Ishikawa (cell line): ENCODE measurements around the gene UNC5B.

Source experiments
- CEBPB ChIP-seq: IDR thresholded peaks from 2 replicates; pipeline ENCODE4 v1.6.1; 2012
- CREB1 ChIP-seq: IDR thresholded peaks from 2 replicates; pipeline ENCODE4 v1.6.1; 2012; ENCODE audit warnings: low read depth
- EGR1 ChIP-seq: IDR thresholded peaks from 2 replicates; pipeline ENCODE4 v1.6.1; 2012
- EP300 ChIP-seq: IDR thresholded peaks from 2 replicates; pipeline ENCODE4 v1.6.1; 2012; ENCODE audit warnings: borderline replicate concordance
- FOXM1 ChIP-seq: IDR thresholded peaks from 2 replicates; pipeline ENCODE4 v1.6.1; 2012; ENCODE audit warnings: low read depth, borderline replicate concordance
- NFIC ChIP-seq: IDR thresholded peaks from 2 replicates; pipeline ENCODE4 v1.6.1; 2012
- RAD21 ChIP-seq: IDR thresholded peaks from 2 replicates; pipeline ENCODE4 v1.6.1; 2012; ENCODE audit warnings: low read depth
- REST ChIP-seq: IDR thresholded peaks from 2 replicates; pipeline ENCODE4 v1.6.1; 2012; ENCODE audit warnings: low read depth, mild to moderate bottlenecking
- TAF1 ChIP-seq: IDR thresholded peaks from 2 replicates; pipeline ENCODE4 v1.6.1; 2012; ENCODE audit warnings: low read depth, mild to moderate bottlenecking
- TCF12 ChIP-seq: IDR thresholded peaks from 2 replicates; pipeline ENCODE4 v1.6.1; 2012; ENCODE audit warnings: low read depth
- TEAD4 ChIP-seq: IDR thresholded peaks from 2 replicates; pipeline ENCODE4 v1.6.1; 2012
- YY1 ChIP-seq: IDR thresholded peaks from 2 replicates; pipeline ENCODE4 v1.6.1; 2012; ENCODE audit warnings: low read depth
- ZBTB7A ChIP-seq: IDR thresholded peaks from 2 replicates; pipeline ENCODE4 v1.6.1; 2012; ENCODE audit warnings: low read depth
- TF ChIP-seq, protein P1 (sequence below): IDR thresholded peaks from 2 replicates; pipeline ENCODE4 v1.6.1; 2012
- TF ChIP-seq, protein P2 (sequence below): IDR thresholded peaks from 2 replicates; pipeline ENCODE4 v1.6.1; 2012

The UNC5B gene

GRCh38 chr10:71205468-71205867 lies 6.9 kb upstream of the UNC5B start:
- TF ChIP-seq NFIC (no peak), EP300 (no peak), RAD21 (no peak), TEAD4 (no peak), CREB1 (no peak), TAF1 (no peak), YY1 (no peak), CEBPB (no peak)
- TF ChIP-seq, protein P1, sequence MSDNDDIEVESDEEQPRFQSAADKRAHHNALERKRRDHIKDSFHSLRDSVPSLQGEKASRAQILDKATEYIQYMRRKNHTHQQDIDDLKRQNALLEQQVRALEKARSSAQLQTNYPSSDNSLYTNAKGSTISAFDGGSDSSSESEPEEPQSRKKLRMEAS, result no peak

DNA sequence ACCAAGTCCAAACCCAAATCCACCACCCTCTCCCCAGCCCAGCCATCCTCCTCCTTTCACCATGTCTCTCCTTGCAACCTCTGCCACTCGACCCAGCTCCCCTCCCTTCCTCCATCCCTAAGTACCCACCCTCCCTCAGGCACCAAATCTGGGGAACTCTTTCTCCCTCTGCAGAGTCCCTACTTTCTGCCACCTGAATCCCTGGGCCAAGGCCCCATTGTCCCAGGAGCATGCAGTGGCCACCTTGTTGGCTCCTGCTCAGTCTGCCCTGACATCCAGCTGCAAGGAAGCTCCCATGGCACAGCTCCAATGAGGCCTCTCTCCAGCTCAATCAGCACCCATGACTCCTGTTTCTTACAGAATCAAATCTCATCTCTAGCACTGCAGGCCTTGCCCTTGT lies 5.5 kb upstream of the UNC5B start:
- TF ChIP-seq EP300 (no peak), REST (no peak), FOXM1 (no peak), CREB1 (no peak), CEBPB (no peak), YY1 (no peak), TEAD4 (no peak)
- TF ChIP-seq, protein P1, result no peak
- TF ChIP-seq, protein P2, sequence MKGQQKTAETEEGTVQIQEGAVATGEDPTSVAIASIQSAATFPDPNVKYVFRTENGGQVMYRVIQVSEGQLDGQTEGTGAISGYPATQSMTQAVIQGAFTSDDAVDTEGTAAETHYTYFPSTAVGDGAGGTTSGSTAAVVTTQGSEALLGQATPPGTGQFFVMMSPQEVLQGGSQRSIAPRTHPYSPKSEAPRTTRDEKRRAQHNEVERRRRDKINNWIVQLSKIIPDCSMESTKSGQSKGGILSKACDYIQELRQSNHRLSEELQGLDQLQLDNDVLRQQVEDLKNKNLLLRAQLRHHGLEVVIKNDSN, result no peak

- TF ChIP-seq, protein P2, result no peak
- TF ChIP-seq NFIC, result no peak
These were observed 4.8 kb upstream of the UNC5B start for GRCh38 chr10:71207578-71207977.

DNA sequence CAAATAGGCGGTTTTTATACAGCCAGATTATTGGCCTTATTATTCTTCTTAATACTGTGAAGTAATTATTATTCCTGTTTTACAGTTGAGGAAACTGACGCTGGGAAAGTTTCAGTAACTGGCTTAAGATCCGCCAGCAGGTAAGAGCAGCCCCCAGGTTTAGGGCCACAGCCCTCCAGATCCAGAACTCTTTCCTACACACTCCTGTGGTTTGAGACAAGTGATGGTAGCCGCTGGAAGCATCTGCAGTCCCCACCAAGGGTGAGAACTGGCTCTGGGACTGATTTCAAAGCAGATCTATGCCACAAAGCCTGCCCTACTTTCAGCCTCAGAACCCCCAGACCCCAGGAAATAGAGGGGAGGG lies 3.0 kb upstream of the UNC5B start:
- TF ChIP-seq CEBPB, result no peak
- TF ChIP-seq, protein P1, result no peak
- no peak for TF ChIP-seq EGR1
- TF ChIP-seq ZBTB7A, result no peak
- TF ChIP-seq EP300, result no peak
- no peak for TF ChIP-seq TCF12
- no peak for TF ChIP-seq FOXM1
- TF ChIP-seq NFIC, result no peak
- TF ChIP-seq, protein P2, result no peak
- TF ChIP-seq TEAD4, result no peak
- no peak for TF ChIP-seq RAD21
- no peak for TF ChIP-seq YY1
- TF ChIP-seq CREB1, result no peak
- TF ChIP-seq REST, result no peak

DNA sequence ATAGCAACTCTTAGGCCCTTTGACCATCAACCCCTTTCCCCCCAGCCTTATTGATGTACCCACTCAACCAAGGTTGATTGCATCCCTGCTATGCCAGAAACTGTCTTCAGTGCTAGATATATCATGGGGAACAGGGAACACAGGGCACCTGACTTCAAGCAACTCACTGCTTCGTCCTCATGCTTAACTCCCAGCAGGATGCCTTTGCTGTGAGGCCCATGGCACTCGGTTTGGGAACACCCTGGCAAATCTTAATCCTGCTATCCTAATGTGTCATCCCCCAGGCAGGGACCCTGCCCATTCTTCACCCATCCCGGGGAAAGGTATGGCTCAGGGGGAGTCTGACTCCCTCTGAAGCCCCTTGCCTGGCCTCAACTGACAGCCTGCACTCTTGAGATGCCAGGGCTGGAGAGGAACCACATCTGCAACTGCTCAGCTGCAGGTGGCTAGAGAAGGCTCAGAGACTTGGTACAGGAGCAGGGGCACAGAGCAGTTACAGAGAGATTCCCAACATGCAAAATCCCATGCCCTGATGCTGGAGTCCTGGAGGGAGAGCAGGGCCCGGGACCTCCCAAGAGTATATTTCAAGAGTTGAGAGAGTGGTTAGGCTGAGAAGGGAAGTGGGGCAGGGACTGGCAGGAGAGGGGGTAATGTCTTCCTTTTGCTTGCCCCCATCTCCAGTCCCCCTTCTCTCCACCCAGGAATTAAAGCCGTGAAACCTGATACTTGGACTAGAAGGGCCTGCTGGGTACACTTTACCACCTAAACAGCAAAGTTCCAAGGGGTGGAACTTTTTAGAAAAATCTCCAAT lies 2.4 kb upstream of the UNC5B start:
- TF ChIP-seq YY1 (no peak), TEAD4 (no peak), EGR1 (no peak), CEBPB (no peak), EP300 (no peak), CREB1 (no peak), TCF12 (no peak), ZBTB7A (no peak), NFIC (no peak), FOXM1 (no peak), RAD21 (no peak)
- TF ChIP-seq, protein P2, result no peak

DNA sequence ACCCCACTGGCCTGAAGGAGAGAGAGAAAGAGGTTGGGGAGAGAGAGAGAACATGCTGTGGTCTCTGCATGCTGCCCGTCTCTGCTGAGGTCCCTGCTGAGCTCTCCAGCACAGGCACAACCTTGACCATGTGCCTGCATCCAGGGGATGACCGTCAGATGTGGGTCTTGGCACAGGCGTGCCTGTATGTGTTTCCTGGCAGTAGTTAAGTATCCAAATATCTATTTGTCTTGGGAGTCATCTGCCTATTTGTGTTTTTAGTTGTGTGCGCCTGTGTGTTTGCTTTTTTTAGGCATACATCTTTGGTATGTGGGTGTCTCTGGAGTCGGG lies 1.9 kb upstream of the UNC5B start:
- TF ChIP-seq ZBTB7A, result no peak
- no peak for TF ChIP-seq EP300
- TF ChIP-seq FOXM1, result no peak
- no peak for TF ChIP-seq RAD21
- TF ChIP-seq EGR1, result no peak
- no peak for TF ChIP-seq CEBPB
- TF ChIP-seq, protein P2, result no peak
- no peak for TF ChIP-seq TAF1
- no peak for TF ChIP-seq NFIC
- TF ChIP-seq TCF12, result no peak
- no peak for TF ChIP-seq CREB1
- TF ChIP-seq, protein P1, result no peak
- no peak for TF ChIP-seq REST
- TF ChIP-seq YY1, result no peak
- no peak for TF ChIP-seq TEAD4
